Heart right ventricle (tissue), 16 donors: ENCODE measurements around the gene TTLL9. TPM values are rescaled to one million over a fixed set of nuclear protein-coding genes. Genes with fewer than 3 reads are reported as not detected.

Experiments used
- ATAC-seq, 8 donors: fragments of 200-7000 bp; cut with Tn5 transposase; one replicate each; pipeline ENCODE4 v1.9.1; 2020; ENCODE audit warnings: mild to moderate bottlenecking in 8 of 8, moderate library complexity in 8 of 8, moderate number of reproducible peaks in 1 of 8
- DNase-seq, 2 donors: peaks; one replicate each; pipeline ENCODE4 v3.0.0-alpha.2; 2020
- H3K27ac ChIP-seq, 10 donors: fragments of 200-600 bp; sonication (generic) in 2 of 10; one replicate each; pipeline versions ENCODE4 v1.5.0 to v1.8.0; 2020 to 2022; ENCODE audit warnings: mild to moderate bottlenecking in 3 of 10
- H3K27me3 ChIP-seq, 7 donors: fragments of 200-600 bp; one replicate each; pipeline ENCODE4 v1.8.0; 2021 to 2022; ENCODE audit warnings: mild to moderate bottlenecking in 2 of 7
- H3K36me3 ChIP-seq, 9 donors: fragments of 200-600 bp; sonication (generic) in 1 of 9; one replicate each; pipeline versions ENCODE4 v1.5.0 to v1.8.0; 2020 to 2022; ENCODE audit warnings: mild to moderate bottlenecking in 2 of 9
- H3K4me1 ChIP-seq, 9 donors: fragments of 200-600 bp; sonication (generic) in 1 of 9; one replicate each; pipeline versions ENCODE4 v1.5.0 to v1.8.0; 2020 to 2022; ENCODE audit warnings: mild to moderate bottlenecking in 4 of 9
- H3K4me3 ChIP-seq, 10 donors: fragments of 200-600 bp; sonication (generic) in 2 of 10; one replicate each; pipeline versions ENCODE4 v1.5.0 to v1.8.0; 2020 to 2022; ENCODE audit warnings: mild to moderate bottlenecking in 7 of 10, moderate library complexity in 2 of 10
- H3K9me3 ChIP-seq, 11 donors: fragments of 200-600 bp in 10 of 11; sonication (generic) in 2 of 11; one replicate each; pipeline versions ENCODE4 v1.5.0 to v1.8.0; 2013 to 2022; ENCODE audit warnings: mild to moderate bottlenecking in 2 of 11, control low read depth in 1 of 11, moderate library complexity in 1 of 11
- WGBS, 2 donors: extraction: QIAGEN DNeasy Blood & Tissue Kit; methylation state at CpG; one replicate each; pipeline ENCODE4 v1.1.7; 2013; ENCODE audit warnings: inconsistent platforms in 1 of 2; 5-methylcytosine and 5-hydroxymethylcytosine counted together
- intact Hi-C, 10 donors: fragments of 100-400 bp; cut with DNase I; formaldehyde crosslinking; loops; one replicate each; pipeline versions ENCODE4 v1.11.1 to v1.14.2; 2022
- polyA plus RNA-seq, 2 donors: library from polyadenylated mRNA; stranded (reverse); fragments of 200-250 nt; gene quantifications; one replicate each; pipeline ENCODE4 v1.2.3, GENCODE V29; 2013
- total RNA-seq, 10 donors: library from RNA; stranded (reverse); fragmentation: NEBNext Ultra II Directional in 3 of 10; extraction: Animal tissue kit (Norgen Biotek cat#: 25700) in 3 of 10; gene quantifications; one replicate each; pipeline versions ENCODE4 v1.2.1 to v1.2.4, GENCODE V29; 2021 to 2023
- TF ChIP-seq, protein P1 (sequence below), 9 donors: fragments of 200-600 bp; sonication (generic) in 2 of 9; IDR thresholded peaks; one replicate each; pipeline versions ENCODE4 v1.5.0 to v1.8.0; 2021 to 2022; ENCODE audit warnings: antibody characterized with exemption in 9 of 9, mild to moderate bottlenecking in 5 of 9, moderate library complexity in 1 of 9
- donor health status: Arrhythmogenic right ventricular cardiomyopathy.
- donor health status: ischemic (EF 13 %, LVEDD 7.1; RV severe dilation, severe dysfunction).
- donor health status: healthy with polysubstance abuse.
- donor health status: DM: no; HTN: yes; CAD: no.
- donor health status: DM: no; HTN: no; CAD: no.
- donor health status: ischemic (EF 25% LVEDD 6.9; RV normal size, moderate dysfunction).
- donor health status: ischemic (EF 25% LVEDD 5.7; RV mildly dilated, moderate dysfunction).
- donor health status: healthy.
- donor health status: DM: yes; HTN: yes; CAD: no.
- donor health status: Ischemic cardiomyopathy.
- donor health status: ischemic (EF 35%, LVEDD 5.7; RV mildly dilated, moderate dysfunction).
- donor health status: nonischemic (EF 11% LVEDD 7.7; RV severe dilation, severe dysfunction).
- donor health status: DM: yes; HTN: yes; CAD: no.
- donor health status: PGD.
- donor health status: ischemic (EF 29% LVEDD 5.4; RV normal size, mild dysfunction).
- donor health status: nonischemic (EF 23%, LVEDD 6.1; RV moderate dilation, normal function).

TTLL9 gene
- total and polyA plus RNA-seq, 12 donors: 0.03 to 0.15 (median 0.07) TPM; not detected in 9

DNA sequence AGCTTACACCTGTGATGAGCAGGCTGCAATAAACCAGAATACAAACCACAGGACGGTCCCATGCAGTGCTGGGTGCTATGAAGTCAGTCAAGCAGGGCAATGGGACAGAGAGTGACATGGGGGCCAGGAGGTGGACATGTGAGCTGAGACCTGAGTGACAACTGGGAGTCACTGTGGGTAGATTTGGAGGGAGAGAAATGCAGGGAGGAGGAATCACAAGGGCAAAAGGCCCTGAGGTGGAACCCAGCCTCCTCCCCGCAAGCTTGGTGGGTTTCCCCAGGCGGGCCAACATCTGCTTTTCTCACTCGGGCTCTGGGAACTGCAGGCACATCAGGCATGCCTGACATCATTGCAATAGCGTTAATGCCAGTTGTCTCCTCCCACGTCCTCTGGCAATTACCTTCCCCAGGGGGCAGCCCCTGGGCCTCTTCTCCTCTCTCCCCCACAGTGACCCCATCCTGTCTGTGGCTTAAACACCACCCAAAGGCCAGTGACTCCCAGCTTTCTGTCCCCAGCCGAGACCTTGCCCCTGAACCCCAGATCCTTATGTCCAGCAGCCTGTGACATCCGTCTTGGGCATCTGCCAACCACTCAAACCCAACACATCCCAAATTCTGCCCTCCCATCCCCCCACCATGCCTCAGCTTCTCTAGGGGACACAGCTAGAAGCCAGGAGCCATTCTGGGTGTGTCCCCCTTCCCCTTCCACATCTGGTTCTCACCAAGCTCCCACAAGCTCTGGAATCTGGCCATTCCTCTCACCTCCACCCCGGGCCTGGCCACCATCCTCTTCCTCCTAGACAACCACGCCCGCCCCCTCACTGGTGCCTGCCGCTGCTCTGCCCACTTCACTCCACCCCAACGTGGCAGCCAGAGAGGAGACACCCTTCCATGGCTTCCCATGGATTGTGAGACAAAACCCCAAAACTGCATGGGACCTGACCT lies 53.2 kb downstream of the TTLL9 start:
- TF ChIP-seq, protein P1, sequence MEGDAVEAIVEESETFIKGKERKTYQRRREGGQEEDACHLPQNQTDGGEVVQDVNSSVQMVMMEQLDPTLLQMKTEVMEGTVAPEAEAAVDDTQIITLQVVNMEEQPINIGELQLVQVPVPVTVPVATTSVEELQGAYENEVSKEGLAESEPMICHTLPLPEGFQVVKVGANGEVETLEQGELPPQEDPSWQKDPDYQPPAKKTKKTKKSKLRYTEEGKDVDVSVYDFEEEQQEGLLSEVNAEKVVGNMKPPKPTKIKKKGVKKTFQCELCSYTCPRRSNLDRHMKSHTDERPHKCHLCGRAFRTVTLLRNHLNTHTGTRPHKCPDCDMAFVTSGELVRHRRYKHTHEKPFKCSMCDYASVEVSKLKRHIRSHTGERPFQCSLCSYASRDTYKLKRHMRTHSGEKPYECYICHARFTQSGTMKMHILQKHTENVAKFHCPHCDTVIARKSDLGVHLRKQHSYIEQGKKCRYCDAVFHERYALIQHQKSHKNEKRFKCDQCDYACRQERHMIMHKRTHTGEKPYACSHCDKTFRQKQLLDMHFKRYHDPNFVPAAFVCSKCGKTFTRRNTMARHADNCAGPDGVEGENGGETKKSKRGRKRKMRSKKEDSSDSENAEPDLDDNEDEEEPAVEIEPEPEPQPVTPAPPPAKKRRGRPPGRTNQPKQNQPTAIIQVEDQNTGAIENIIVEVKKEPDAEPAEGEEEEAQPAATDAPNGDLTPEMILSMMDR (IDR thresholded peaks at IDR 0.05): no peak
- H3K9me3 ChIP-seq: no peaks in the 10 kb centered on the region
- H3K36me3 ChIP-seq: no peaks in the 10 kb centered on the region
- ATAC-seq: no peak
- peaks cover 0 to 15% (median 5%) of the 10 kb centered on the region in 7 donors for H3K27me3 ChIP-seq
- no peaks in the 10 kb centered on the region for H3K4me1 ChIP-seq
- no peak overlapping the region for H3K27ac ChIP-seq
- intact Hi-C loops: no loop called here
- H3K4me3 ChIP-seq: no peak overlapping the region
- WGBS, 2 donors: 48 to 51% methylated on average over 11 to 13 of the region's 13 CpGs
- no peak for DNase-seq

DNA sequence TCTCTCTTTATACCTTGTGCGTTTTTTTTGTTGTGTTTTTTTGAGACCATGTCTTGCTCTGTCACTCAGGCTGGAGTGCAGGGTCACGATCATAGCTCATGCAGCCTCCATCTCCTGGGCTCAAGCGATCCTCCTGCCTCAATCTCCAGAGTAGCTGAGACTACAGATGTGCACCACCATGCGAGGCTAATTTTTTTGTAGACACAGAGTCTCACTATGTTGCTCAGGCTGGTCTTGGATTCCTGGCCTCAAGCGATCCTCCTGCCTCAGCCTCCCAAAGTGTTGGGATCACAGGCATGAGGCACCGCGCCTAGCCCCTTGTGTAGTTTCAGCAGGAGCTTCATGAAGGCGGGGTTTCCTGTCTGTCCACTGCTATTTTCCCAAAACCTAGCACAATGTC lies 54.1 kb downstream of the TTLL9 start:
- WGBS, 2 donors: 90 to 94% methylated on average over 8 of the region's 8 CpGs
- H3K27me3 ChIP-seq: peaks cover 0 to 11% (median 5%) of the 10 kb centered on the region in 7 donors
- intact Hi-C loops: no loop called here

DNA sequence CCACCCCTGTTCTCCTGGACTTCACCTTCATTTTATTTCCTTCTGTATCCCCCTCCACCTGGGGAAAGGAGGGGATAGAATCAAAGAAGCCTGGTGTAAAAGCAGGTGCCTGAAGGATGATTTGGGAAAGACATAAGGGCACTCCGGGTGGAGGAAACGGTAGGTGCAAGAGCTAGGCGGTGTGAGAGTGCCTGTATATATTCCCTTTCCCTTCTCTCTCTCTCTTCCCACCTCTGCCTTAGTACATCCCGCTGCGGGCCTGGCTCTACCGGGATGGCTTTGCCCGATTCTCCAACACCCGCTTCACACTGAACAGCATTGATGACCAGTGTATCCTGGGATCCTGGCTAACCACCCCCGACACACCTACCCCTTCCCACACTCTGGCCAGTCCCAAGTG lies 55.2 kb downstream of the TTLL9 start:
- Histone ChIP-seq H3K27ac (no peak overlapping the region), H3K4me3 (no peak overlapping the region), H3K4me1 (no peaks in the 10 kb centered on the region), H3K9me3 (no peaks in the 10 kb centered on the region), H3K27me3 (peaks cover 0 to 7% (median 3%) of the 10 kb centered on the region in 7 donors), H3K36me3 (no peaks in the 10 kb centered on the region)
- ATAC-seq (no peak), DNase-seq (no peak)
- TF ChIP-seq, protein P1 (IDR thresholded peaks at IDR 0.05): no peak
- intact Hi-C loops: no loop called here
- 62 to 69% methylated on average over 9 of the region's 9 CpGs for WGBS, 2 donors

More for the DNA sequence above, 54.1 kb downstream of the TTLL9 start:
- no peaks in the 10 kb centered on the region for H3K4me1 ChIP-seq
- H3K4me3 ChIP-seq: no peak overlapping the region
- H3K27ac ChIP-seq: no peak overlapping the region
- ATAC-seq: no peak
- TF ChIP-seq, protein P1 (IDR thresholded peaks at IDR 0.05): no peak
- DNase-seq: no peak
- no peaks in the 10 kb centered on the region for H3K36me3 ChIP-seq
- no peaks in the 10 kb centered on the region for H3K9me3 ChIP-seq

DNA sequence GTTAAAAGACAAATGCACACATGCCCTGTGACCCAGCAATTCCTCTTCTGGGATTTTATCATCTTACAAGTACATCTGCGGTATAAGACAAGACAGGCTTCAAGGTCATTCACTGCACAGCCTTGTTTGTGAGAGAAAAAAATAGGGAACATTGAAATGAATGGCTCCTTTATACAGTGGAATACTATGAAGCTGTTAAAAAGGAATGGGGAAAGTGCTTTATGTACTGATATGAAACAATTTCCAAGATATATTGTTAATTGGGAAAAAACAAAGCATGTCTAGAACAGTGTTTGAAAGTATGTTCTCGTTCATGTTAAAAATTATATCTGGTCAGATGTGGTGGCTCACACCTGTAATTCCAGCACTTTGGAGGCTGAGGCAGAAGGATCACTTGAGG lies 56.1 kb downstream of the TTLL9 start:
- no peak overlapping the region for H3K27ac ChIP-seq
- DNase-seq (no peak), ATAC-seq (no peak)
- no peak overlapping the region for H3K4me3 ChIP-seq
- no peaks in the 10 kb centered on the region for H3K36me3 ChIP-seq
- H3K9me3 ChIP-seq: no peaks in the 10 kb centered on the region
- intact Hi-C loops: no loop called here
- peaks cover 0 to 6% (median 0%) of the 10 kb centered on the region in 7 donors for H3K27me3 ChIP-seq
- TF ChIP-seq, protein P1 (IDR thresholded peaks at IDR 0.05): no peak
- H3K4me1 ChIP-seq: no peaks in the 10 kb centered on the region
- 86 to 92% methylated on average over 2 of the region's 2 CpGs for WGBS, 2 donors
